Cardiac fibroblast (primary cell): ENCODE data around the gene SLC8A1.
A peak's percentile ranks its signal among the peaks of the same experiment; 100 is the strongest.

Experiments used
- DNase-seq, 2 donors: peaks; one replicate each; pipeline versions ENCODE4 v3.0.0 to v3.0.0-alpha.2; 2010; ENCODE audit warnings: low read depth in 2 of 2
- H3K4me3 ChIP-seq, 2 donors: replicated peaks in 1 of 2; 1 replicate in 1 of 2; 2 replicates in 1 of 2; pipeline ENCODE4 v1.5.1; 2011; ENCODE audit warnings: low read depth in 2 of 2, low read length in 2 of 2, mild to moderate bottlenecking in 2 of 2, moderate library complexity in 1 of 2
- CTCF ChIP-seq: IDR thresholded peaks from one replicate; pipeline ENCODE4 v1.5.1; 2011; ENCODE audit warnings: low read depth, mild to moderate bottlenecking, low read length, inconsistent platforms

Gene SLC8A1

GRCh38 chr2:40431600-40431955 lies 20.3 kb downstream of the SLC8A1 start:
- no peak overlapping the region for H3K4me3 ChIP-seq
- TF ChIP-seq CTCF: no peak
- peak; percentile 78 to 82 for DNase-seq

- no peak for TF ChIP-seq CTCF
- no peak for DNase-seq
These were observed 20.9 kb downstream of the SLC8A1 start for GRCh38 chr2:40430776-40431599.

GRCh38 chr2:40428439-40428838 lies 23.5 kb downstream of the SLC8A1 start:
- no peak overlapping the region for H3K4me3 ChIP-seq
- no peak for DNase-seq
- TF ChIP-seq CTCF: no peak

More at GRCh38 chr2:40430776-40431599, 20.9 kb downstream of the SLC8A1 start:
- no peak overlapping the region for H3K4me3 ChIP-seq

- TF ChIP-seq CTCF: no peak
- no peak overlapping the region for H3K4me3 ChIP-seq
- peak; percentile 23 to 32 for DNase-seq
These were observed 30.1 kb downstream of the SLC8A1 start for GRCh38 chr2:40421631-40422297.

- H3K4me3 ChIP-seq: no peak overlapping the region
- no peak for TF ChIP-seq CTCF
- no peak for DNase-seq
These were observed 31.4 kb downstream of the SLC8A1 start for GRCh38 chr2:40420478-40420877.

GRCh38 chr2:40419364-40419762 lies 32.5 kb downstream of the SLC8A1 start:
- H3K4me3 ChIP-seq: no peak overlapping the region
- DNase-seq: no peak
- TF ChIP-seq CTCF: no peak
